HT1080 (cell line): Measurements from ENCODE around the gene ADAMTS17. TPM values are rescaled to one million over a fixed set of nuclear protein-coding genes. Genes with fewer than 3 reads are reported as not detected.

Source experiments
- DNase-seq: peaks from one replicate; pipeline ENCODE4 v3.0.0-alpha.2; 2015; ENCODE audit warnings: low read depth
- total RNA-seq: library from RNA; depleted of rRNA; stranded (reverse); fragments of >200 nt; shearing (Covaris generic); gene quantifications from 2 replicates; pipeline ENCODE4 v1.2.3, GENCODE V29; 2014

Gene ADAMTS17
- total RNA-seq, 1 experiment from 2014 or later: 0.05 TPM

DNA sequence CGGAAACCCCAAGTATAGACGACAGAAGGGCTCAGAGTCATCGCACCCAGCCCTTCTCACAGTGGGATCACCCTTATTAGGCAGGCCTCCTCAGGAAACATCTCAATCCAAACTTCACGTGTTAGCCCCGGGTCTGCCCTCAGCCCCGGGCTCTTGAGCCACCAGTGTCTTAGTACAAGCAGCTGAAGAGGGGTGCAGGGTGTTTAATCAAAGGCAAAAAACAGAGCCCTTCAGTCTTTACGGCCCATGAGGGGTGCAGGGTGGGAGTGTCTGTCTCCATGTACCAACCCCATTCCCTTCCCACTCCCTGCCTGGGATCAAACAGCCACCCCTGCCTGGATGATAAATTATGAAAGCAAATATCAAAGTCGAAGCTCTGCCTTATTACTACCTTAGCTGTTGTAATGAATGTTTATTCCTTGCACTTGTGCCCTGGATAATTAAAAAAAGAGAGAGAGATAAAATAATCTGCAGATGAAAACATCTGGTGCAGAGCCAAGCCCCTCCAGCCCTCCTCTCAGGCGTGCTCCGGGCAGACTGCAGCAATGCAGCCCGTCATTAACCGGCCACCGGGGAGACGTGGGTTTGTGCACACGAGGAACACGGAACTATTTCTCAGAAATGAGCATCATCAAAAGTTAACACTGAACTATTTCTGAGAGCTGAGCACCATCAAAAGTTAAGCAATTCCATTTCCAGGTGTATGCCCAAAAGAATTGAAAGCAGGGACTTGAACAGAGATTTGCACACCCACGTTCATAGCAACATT lies 64.5 kb downstream of the ADAMTS17 start:
- no peak for DNase-seq

DNA sequence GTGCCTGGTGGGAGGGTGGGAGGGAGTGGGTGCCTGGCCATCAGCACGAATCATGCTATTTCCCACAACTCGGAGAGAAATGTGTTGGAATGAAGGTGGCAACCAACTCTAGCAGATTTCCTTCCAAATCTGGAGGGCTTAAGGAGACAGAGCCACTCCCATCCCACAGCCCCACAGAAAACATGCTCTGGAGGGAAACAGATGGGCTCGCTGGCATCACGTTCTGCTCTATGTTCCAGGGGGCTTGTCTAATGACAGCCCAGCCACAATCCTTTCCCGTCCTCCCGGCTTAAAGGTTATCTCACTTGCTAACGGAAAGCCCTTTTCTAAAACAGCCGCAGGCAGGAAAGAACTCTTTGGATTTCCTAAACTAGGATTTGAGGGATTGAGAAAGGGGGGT lies 65.3 kb downstream of the ADAMTS17 start:
- no peak for DNase-seq

DNA sequence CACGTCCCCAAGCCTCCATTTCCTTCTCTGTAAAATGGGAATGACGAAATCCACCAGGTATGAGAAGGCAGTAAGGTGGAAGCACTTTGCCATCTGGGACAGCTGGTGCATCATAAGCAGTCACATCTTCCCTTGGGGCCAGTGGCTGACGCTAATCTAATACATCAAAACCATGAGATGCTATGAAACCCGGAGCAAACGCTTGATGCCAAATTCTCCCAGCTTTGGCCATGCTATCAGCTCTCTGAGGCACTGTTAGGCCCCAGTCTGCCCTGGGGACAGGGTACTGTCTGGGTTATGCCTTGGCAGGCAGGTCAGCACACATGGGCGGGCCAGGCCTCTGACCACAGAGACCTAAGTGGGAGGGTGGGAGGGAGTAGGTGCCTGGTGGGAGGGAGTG lies 66.1 kb downstream of the ADAMTS17 start:
- no peak for DNase-seq

DNA sequence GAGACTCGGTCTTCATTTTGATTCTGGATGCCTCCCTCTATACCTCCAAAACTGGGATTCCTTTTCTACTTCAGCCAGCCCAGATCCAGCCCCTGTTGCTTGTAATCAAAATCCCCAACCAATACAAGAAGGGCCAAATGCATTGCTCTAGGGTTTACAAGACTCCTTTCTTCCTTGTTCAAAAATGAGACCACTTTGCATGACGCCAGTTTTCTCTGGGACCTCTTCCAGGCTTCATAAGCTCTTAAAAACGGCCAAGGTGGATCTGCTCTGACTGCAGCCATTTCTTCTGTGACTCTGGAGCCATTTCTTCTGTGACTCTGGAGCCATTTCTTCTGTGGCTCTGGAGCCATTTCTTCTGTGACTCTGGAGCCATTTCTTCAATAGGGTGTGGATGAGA lies 71.9 kb downstream of the ADAMTS17 start:
- DNase-seq: no peak

DNA sequence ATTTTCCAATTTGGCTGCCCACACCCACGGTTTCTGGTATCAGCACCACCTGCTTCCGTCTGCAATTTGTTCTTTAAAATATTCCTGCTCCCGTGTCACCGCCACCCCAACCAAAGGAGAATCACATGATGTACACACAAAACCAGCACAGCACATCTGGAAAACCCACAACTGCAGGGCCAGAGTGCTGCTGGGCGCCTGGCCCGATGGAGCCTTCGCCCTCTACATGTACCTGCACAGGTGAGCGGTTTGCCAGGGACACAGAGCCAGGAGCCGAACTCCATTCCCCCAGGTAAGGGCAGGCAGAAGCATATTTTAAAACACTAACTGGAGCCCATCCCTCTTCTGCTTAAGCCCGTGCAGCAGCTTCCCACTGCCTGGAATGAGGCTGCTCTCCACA lies 75.6 kb downstream of the ADAMTS17 start:
- no peak for DNase-seq

DNA sequence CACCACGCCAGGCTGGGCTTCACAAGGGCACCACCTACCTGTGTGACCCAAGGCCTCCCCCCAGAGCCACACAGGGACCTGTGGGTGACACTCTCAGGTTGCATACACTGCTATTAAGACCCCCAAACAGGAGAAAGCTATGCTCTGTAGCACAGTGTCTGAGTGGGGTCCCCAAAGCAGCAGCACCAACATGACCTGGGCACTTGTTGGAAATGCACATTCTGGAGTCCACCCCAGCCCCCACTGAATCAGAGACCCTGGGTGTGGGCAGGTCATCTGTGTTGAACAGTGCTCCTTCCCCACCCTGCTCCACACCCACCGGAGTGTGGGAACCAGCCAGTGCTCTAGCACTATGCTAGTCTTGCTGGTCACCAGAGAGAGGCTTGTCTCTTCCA lies 76.1 kb downstream of the ADAMTS17 start:
- no peak for DNase-seq

DNA sequence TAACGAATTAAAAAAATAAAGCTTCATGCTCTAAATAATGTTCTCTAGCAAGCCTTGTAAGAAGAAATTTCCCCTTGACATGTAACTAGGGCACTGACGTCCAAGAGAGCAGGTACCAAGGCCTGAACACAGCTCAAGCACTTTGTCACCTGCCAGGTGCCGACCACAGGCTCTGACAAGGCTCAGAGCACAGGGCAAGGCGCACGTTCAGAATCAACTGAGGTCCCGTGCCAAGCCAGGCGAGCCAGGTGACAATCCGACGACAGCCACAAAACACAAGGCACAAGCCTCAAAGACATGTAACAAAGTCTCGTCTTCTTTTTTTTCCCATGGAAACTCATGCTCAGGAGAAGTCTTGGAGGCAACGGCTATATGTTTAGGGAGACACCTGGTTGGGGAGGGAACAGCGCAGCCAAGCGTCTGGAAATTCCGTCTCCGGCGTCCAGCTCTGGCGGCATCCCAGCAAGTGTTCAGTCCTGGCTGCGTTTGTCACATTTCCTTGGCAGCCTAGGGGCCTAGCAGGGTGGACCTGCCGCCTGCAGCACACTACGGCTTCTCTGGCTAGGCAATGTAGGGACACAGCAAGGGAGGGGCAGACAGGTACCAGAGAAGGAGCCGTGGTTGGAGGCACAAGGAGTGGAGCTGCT lies 76.7 kb downstream of the ADAMTS17 start:
- DNase-seq: no peak

DNA sequence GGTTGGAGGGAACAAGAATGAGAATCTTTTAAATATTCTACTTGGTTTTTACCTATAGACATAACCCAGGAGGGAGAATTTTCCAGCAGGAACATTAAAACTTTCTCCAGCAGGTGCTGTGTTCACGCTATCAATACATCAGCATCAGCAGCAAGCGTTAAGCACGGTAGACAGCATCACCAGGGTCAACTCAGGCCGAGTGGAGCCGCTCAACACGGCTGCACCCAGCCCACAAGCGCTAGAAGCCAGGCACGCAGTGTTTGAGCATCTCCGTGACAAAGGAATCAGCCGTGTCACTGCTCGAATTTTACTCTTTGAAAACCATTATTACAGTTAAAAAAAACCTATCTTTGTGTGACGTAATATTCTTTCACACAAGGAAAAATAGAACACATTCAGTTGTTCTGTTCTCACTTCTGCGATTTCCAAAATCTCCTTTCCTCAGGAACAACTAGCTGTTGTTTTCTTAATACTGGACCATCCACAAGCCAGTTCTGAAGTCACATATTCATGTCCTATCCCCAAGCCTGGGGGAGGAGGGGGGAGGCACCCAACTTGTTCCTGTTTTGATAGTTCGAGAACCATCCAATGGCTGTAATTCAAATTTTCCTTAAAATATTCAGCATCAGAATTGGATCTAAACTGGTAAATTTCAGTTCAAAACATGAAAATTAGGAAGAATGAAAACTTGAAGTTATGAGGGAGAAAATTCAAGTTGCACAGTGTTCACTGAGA lies 77.9 kb downstream of the ADAMTS17 start:
- no peak for DNase-seq

DNA sequence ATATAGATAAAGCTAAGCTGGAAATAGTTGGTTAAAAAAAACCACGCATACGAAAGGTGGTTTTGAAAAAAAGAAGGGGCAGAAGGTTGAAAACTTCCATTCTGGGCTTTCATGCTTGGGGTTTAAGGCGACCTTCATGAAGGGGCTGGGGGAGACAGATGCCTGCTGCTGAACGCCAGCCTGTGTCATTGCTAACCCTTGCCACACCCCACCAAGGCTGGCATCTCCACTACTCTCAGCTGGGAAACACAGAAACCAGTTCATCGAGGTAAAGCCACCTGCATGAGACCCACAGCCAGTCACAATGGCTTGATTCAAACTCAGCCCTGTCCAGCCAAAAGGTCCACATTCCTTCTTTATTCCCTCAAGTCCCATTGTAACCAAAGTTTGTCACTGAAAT lies 78.7 kb downstream of the ADAMTS17 start:
- DNase-seq: no peak

DNA sequence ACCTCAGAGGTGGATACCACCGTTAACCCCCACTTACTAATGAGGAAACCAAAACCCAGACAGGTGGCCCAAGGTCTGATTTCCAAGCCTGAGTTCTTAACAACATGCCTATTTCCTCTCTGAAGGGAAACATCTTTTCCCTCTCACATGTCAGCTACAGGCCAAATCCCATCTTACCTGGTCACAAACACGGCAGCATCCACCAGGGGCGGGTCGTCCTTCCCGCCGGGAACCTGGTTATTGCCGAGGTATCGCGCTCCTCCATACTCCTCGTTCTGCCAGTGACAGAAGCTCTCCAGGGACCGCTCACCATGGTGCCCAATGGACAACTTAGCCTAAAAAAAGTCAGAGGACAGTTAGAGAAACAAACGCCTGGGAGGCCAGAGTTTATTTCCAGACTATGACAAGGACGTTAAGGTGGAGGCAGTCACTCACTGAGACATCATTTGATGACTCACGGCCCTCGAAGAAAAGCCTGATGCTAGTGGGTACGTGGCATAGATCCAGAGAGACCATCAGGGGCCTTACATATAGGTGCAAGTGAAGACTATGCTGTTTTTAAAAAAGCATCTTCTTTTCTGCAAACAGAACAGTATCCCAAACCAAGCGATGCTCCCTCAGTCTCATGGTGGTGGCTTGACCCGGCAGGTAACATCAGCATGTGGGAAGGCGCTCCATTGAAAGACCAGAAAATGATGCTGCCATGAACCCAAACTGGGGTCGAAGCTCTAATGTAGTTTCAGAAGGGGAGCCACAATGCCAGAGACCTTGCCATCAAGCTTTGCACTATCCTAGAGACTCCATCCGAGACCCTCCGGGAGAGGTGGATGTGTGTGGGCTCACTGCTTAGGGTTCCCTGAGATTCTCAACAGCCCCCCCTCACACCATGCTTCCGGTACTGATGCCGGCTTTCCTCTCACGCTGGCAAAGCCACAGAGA lies 80.2 kb downstream of the ADAMTS17 start:
- no peak for DNase-seq

DNA sequence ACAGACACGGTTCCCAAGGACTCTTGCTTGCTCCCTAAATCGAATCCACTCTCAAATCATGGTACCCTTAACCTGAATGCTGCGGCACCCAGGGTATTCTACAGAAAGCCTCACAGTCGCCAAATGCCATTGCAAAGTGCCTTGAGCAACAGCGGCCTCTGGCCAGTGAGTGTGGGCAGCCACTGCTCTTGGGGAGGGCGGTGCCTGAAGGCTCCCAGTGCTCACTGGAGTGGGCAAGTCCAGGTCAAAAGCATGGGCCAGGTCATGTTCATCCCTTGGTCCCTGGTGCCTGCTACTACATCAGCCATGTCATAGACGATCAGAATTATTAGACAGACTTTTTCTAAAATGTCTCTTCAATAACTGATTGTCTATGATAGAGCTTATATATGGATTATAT lies 82.5 kb downstream of the ADAMTS17 start:
- no peak for DNase-seq

DNA sequence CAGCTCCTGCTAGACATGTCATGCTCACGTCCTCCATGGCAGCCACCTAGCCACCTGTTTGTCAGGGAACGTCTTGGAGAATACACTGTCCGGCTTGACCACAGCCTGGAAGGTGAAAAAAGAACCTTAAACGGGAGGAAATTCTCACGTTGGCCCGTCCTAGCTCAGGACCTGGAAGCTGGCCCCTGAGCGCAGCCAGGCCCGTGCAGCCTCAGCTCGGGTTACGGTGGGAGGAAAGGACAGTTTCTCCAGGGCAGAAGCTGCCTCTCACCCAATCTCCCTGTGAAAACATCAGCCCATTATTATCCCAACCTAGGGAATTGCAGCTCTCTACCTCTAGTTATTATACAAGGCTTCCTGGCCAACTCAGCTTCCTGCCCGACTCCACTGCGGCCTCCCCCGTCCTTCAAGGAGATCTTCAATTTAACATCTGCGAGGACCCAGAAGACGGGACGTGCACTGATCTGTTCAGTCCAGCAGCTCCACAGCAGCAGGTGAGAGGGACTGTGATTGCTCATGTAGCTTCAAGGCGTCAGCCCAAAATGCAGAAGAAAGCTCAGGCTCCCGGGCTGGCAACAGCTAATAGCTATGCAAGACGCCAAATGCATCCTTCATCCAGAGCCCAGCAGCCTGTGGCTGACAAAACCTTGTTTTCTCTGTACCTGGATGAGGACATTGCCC lies 84.7 kb downstream of the ADAMTS17 start:
- DNase-seq: no peak

DNA sequence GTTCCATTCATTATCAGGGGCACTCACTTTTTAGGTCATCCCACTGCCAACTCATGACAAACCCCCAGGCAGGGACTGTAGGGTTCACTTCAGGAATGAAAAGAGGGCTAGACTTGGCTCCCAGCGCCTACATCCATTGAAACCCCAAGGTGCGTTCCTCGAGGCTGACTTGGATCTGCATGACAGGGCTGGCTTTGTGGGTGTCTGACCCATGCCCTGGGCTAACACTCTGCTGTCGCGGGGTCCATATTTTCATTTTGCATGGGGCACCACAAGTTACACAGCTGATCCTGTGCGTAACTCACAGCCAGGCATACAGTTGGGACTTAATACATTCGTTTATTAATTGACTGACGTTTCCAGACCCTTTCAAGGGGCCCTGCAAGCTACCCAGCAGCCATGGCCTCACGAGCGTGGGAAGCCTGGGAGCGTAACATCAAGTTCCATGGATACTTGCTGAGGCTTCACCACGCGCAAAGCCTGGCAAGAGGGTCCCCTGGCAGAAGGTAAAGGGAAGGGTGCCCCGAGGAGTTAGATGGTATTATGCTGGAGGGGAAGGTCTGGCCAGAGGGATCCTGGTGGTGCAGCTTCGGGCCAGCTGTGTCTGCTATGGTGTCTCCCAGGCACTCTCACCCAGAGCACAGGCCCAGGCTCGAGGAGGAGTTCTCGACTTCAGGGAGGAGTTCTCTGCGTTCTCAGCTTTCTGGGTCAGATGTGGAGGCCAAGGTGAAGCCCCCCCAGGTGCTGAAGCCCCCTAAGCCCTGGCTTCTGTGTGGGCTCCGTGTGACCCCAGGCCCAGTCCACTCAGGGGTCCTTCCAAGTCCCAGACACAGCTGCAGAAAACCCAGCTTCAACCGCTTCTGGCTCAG lies 85.4 kb downstream of the ADAMTS17 start:
- DNase-seq: no peak

DNA sequence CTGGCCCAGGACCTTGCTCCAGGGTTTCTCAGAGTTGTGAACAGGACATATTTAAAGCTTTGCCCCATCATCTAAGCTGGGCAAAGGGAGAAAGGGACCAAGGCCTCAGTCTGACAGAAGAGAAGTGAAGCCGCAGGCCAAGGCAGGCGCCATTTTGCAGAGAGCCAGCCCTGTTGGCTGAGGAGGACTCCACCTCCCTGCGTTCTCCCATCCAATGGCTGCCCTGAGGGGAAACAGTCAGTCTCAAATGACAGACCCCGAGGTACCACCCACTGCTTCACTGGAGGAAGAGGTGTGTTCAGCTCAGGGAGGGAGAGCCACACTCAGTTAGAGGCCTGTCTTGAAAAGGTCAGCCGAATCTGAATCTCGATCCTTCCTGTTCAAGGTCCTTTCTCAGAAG lies 86.1 kb downstream of the ADAMTS17 start:
- DNase-seq: peak; percentile 16

DNA sequence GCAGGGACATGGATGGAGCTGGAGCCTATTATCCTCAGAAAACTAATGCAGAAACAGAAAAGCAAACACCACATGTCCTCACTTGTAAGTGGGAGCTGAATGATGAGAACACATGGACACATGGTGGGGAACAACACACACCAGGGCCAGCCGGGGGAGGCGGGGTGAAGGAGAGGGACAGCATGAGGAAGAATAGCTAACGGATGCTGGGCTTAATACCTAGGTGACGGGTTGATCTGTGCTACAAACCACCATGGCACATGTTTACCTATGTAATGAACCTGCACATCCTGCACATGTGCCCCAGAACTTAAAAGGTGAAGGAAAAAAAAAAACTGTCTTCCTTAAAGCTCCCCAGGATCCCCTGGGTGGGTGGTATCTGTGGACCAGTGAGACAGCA lies 87.1 kb downstream of the ADAMTS17 start:
- no peak for DNase-seq

DNA sequence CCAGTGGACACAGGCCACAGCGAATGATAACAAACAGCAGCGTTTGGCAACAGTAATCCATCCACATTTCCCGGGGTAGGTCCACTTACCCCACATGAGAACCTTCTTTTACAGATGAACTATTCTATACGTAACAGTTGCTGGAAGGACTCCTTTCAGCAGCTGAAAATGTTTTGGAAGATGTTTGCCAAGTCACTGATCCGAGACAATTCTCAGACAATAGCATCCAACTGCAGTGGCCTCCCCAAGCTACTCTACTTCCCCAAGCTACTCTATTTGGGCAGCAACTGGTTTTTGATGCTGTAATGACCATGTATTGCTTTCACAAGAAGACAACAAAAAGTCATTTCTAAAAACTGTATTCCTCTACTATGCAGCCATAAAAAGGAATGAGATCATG lies 87.5 kb downstream of the ADAMTS17 start:
- DNase-seq: no peak

DNA sequence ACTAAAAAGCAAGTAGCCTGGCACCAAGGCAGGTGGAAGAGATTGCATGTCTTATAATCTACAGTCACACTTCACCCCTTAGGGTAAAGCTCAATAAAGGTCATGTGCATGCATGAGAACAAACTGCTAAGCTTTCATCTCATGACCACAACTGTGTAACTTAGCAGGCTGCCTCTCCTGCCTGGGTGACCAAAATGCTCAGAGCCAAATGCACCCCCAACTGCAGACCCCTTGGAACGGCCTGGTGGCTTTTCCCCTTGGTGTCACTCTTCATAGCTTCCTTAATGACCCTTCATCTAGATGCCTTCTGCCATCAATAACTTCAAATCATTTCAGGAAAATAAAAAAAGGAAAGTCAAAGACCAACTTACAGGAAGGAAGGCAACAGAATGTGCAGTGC lies 88.1 kb downstream of the ADAMTS17 start:
- no peak for DNase-seq

DNA sequence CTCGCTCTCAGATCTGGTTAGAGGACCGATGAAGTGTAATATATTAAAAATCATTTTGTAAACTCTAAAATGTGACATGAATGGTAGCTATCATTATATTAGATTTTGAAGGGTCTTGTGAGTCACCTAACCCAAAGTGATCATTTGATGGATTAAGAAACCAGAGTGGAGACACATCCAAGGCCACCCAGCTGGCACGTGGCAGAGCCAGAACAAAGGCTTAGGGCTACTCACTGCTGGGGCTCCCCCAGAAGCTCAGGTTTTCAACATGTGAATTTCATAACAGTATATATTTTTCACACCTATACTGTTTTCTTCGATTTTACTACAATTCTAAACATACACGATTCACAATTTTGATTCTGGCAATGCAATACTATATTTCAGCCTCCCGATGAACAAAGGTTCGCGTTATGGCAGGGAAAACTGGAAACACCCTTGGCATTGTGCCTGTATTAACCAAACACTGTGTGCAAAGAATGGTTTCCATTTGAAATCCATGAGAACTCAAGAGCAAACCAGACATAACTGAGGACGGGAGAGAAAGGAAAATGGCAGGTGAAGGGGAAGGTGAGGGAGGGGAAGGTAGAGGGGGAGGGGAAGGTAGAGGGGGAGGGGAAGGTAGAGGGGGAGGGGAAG lies 88.9 kb downstream of the ADAMTS17 start:
- DNase-seq: no peak

DNA sequence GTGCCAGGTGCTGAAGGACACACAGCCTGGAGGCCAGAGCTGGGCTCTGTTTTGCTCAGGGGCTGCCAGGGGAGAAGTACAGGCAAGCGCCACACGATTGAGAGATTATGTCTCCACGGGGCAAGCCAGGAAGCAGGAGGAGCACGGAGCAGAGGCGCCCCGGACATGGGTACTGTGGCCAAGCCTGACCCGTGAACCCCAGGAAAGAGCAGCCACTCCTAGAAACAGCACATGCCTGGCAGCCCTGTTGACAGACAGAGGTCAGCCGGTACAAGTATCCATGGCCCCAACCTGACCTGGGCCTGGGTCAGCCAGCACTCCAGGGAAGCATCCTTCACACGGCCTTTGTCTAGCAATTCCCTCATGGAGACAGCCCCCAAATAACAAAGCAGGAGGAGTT lies 89.4 kb downstream of the ADAMTS17 start:
- no peak for DNase-seq
